ENCODE results near the gene SYVN1.
"Not testable (repeated sequence)": the region's sequence is repeated elsewhere in the genome, so short reads cannot be mapped to it uniquely, and the experiment has no call there.

Gene SYVN1

DNA sequence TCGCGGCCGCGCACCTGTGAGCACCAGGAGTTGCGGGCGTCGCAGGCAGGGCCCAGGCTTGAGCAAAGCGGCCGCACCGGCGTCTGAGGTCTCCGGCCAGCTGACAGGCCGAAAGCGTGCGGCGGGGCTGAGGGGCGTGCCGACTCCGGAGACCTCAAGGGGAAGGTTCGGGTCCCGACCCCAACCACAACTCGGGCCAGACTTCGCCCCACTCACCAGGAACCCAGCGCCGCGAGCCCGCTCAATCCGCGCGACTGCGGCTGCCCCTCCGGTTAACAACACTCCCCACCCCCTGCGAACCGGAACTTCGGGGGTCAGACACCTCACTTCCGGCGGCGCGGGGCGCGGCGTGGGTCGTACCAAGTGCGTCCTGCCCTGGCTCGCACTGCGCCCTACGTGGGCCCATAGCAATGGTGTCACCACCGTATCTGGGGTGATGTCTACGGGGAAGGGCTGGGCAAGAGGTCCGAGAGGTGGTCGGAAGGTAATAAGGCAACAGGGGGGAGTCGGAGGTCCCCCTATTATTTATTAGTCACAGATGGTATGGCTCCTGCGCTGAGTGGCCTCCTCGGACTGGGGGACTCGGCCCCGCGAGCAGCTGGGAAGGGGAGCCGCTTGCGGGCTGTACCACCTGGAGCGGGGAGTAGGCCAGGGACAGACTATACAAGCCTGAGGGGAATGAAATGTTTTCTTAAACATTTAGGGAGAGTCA, at the start of gene SYVN1:
TSS of gene SYVN1 (minus strand) at position 280 of the 712 bp plus-strand sequence. CDS start 918 bp downstream, outside the sequence.
- no peak for DNase-seq

DNA sequence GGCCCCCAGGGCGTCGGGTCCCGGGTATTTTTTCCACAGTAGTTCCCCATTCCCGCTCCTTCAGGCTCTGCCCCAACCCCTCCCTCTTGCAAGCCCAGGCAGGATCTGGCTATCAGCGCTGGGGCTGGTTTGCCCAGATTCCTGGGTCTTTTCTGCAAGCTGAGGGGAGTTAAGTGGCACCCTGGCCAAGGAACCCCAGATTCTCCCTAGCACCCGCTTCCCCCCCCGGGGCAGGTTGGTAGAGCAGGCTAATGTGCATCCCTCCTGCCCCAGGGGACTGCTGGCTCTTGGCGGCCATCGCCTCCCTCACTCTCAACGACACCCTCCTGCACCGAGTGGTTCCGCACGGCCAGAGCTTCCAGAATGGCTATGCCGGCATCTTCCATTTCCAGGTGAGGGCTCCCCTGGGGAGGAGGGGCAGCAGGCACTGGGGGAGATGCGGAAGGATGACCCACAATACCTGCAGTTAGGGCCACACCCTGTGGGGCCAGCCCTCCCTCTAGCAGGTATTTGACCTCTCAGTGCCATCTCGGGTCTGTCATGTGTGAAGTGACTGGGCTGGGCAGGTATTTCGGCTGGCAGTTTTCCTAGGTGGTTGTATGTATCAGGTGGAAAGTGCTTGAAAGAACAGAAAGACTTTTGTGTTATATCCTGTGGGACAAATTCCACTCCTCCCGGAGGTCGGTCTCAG, 49.0 kb upstream of the SYVN1 start:
- no peak for DNase-seq

DNA sequence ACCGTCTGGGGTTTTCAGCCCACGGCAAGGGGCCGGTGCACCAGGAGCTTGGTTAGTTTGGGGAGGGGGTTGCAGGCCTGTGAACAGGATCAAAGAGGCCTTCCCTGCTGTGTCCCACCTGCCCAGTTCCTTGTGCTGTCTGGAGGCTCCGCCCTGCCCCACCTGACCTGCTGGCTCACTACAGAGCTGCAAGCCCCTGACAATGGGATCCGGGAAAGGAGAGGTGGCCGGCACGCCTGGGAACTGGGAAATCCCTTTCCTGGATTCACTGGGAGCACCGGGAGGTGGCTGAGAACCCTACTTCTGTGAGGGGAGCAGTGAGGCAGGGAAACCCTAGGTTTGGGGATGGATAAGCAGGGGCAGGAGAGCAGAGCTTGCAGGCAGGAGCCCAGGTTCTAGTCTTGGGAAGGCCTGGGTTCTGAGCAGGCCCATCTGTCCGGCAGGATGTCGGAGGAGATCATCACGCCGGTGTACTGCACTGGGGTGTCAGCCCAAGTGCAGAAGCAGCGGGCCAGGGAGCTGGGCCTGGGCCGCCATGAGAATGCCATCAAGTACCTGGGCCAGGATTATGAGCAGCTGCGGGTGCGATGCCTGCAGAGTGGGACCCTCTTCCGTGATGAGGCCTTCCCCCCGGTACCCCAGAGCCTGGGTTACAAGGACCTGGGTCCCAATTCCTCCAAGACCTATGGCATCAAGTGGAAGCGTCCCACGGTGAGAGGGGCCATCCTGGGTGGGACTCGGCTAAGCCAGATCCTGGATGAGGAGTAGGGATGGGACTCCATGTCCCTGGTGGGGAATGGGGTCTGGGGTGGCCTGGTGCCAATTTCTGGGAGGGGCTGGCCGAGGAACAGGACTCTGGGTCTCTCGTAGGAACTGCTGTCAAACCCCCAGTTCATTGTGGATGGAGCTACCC, 48.2 kb upstream of the SYVN1 start:
- DNase-seq: no peak

DNA sequence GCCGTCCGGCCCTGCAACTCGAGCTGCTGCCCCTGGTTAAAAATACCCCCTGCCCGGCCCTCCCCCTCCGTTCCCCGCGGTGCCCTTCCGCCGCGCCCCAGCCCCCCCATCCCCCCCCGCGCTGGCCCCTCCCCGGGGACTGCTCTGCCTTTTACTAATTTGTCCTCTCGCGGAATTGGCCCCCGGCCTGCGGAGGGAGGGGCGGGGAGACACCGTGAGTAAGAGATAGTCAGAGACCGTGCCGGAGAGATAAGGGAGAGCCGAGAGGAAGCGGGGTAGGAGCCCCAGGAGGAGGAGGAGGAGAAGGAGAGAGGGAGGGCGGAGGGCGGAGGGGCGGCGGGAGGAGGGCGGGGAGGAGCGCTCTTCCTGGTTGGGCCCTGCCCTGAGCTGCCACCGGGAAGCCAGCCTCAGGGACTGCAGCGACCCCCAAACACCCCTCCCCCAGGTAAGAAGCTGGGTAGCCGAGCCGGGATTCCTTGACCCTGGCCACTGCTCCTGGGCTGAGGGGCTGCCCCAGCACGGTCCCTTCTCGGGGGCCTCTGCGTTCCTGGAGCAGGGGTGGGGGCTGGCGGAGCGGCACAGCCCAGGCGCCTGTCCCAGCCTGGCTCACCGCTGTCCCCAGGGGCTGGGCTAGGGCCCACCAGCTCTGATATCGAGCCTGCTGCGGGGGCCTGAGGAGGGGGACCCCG, 47.4 kb upstream of the SYVN1 start, which contains the start of gene CAPN1:
TSS of gene CAPN1 (plus strand) at position 360 of the 689 bp plus-strand sequence. CDS start 774 bp downstream, outside the sequence.
- no peak for DNase-seq

DNA sequence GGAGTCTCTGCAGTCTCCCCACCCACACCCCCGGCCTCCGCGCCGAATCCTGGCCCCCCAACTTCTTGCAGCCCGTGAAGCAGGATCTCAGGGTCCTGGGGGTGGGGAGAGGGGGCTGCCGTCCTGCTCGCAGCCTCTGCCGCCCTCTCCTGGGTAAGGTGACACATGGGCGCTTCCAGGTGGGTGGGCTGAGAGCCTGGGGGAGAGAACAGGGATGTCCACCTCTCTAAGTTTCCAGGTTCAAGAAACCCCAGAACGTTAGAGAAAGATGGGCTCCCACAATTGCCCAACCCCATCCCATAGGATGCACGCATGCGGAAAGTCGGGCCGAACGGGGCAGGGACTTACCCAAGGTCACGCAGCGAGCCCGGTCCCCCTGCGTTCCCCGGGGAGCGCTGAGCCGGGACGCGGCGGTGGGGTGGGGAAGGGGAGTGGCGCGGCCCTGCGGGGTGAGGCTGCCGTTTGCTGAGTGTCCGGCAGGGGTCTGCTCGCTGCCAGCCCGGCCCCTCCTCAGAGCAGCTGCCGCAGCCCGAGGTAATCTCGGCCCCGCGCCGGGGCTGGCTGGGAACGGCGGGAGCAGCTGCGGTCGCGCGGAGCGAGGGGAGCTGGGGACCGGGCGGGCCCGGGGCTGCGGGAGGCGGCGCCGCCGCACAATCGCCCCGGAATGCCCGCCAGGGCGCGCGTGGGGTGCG, 46.7 kb upstream of the SYVN1 start:
- DNase-seq: no peak

DNA sequence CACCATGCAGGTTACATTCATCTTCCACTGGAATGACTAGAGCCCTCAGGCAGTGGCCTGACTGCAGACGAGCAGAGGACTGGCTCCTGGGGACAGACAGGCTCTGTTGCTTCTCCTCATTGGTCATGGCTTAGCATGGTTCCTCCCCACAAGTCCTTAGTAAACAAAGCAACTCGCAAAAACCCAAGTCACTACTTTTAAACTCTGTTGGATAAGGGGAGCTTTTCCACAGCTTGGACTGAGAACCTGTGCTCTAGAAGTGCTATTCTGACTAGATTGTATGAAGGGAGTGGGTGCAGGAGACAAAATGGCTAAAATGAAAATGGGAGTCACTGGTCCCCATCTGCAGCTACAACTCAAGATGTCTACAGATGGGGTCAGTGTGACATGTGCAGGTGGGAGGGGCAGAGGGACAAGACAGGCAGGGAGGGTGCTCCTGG, 40.3 kb upstream of the SYVN1 start:
- DNase-seq: not testable (repeated sequence)

DNA sequence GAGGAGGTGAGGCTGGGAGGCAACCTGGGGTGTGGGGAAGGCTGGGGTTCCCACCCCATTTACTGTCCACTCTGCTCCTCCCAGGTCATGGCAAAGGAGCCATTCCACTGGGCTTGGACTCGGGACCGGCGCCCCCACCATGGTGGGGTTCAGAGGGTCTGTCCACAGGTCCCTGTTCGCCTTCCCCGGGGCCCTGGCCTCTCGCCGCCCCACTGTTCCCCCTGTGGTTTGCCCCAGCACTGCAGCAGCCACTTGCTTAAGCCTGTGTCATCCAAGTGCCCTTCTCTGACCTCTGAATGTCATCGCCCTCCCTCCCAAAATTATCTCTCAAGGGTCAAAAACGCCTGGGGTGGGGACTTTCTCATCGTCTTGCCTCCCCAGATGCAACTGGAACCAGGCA, 38.3 kb upstream of the SYVN1 start:
- no peak for DNase-seq

DNA sequence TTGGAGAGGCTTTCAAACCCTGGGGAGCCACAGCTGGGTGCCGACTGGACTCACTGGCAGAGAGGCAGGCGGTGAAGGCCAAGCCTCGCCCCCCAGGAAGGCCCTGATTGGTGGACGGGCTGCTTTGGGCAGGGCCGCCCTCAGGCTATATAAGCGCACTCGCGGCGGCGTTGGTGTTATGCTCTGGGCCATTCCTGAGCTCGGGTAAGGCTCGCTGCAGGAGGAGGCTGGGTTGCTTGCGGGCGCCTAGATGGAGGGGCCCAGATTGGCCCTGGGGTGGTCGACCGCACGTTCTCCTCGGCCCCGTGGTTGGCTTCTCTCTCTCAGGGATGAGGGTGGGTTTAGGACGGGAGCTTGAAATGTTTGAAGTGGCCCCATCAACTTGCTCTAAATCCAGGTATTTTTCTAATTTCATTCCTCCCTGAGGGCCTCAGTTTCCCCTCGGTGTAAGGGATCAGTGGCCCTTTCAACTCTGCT, 35.8 kb upstream of the SYVN1 start, which contains the start of gene SPDYC:
TSS of gene SPDYC (plus strand) at position 176 of the 477 bp plus-strand sequence. CDS start 1,125 bp downstream, outside the sequence.
- DNase-seq: no peak

DNA sequence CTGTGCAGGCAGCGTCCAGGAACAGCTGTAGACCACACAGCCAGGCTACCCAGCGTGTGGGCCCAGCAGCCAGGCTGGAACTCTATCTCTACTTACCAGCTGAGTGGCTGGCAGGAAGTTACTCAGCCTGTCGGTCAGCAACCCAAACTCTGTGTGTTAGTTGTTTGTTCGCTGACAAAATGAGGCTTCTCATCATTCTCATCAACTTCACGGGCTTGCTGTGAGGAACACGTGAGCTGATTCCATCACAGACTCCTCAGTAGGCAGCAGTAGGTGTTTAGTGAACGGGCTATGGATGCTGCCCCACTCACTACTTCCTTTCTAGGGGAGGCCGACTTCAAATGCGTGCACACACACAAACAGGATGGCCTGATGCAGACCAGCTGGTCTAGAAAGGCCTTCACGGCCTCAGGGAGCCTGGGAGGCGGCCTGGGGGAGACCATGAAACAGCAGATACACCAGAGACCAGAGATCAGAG, 34.9 kb upstream of the SYVN1 start:
- DNase-seq: no peak

DNA sequence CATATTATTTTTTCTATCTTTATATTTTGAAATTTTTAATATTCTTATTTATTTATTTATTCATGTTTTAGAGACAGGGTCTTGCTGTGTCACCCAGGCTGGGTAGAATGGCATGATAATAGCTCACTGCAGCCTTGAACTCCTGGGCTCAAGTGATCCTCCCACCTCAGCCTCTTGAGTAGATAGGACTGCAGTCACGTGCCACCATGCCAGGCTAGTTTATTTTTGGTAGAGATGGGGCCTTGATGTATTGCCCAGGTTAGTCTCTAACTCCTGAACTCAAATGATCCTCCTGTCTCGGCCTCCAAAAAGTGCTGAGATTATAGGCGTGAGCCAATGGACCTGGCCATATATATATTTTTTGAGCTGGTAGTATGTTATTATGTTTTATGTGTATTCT, 33.3 kb upstream of the SYVN1 start:
- DNase-seq: no peak

DNA sequence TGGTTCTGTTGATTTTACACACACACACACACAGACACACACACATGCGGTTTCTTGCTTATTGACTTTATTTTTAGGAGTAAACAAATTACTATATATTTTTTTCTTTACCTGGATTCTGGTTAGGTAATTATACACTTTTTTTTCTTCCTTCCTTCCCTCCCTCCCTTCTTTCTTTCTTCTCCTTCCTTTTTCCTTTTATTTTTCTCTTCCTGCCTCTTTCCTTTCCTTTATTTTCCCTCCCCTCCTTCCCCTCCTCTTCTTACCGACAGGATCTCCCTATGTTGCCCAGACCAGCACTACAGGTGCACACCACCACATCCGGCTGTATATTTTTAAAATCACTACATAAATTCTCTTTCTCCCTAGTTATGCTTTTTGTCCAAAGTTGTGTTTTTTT, 32.6 kb upstream of the SYVN1 start:
- no peak for DNase-seq

DNA sequence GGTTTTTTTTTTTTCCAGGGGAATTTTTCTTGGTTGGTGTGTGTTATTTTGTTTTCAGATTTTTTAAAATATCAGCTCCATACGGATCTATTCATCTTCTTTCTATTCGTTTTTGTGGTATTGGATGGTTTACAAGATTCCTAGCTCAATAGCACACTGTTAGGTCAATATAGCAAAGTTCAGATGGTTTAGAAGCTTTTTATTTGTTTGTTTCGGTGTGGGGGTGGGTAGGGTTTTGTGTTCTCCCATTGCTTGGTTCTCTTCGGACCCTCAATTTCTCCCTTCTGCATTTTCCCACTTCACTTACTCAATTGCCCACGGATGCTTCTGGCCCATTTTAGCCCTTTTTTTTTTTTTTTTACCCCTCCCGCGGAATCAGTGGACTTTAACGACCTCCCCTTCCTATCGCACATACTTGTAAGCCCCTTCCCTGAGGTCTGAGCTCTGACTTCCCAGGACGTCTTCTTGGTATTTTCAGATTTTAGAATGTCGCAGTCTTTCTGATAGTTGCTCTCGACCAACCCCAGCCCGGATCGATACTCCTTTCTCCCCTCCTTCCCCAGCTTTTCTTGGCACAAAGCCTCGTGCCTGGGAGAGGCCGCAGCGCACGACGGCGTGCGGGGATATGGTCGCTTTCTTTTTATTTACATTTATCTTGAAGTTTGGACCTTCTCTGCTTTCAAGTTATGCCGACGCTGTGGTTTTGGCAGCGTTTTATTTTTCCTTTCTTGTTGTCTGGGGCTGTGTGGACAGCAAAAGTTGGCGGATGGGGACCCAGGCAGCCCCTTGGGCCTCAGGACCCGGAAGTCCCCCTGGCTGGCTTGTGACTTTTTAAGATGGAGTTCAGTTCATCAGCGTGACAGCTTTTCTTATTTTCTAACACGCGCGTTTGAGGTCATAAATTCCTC, 31.3 kb upstream of the SYVN1 start:
- DNase-seq: no peak

DNA sequence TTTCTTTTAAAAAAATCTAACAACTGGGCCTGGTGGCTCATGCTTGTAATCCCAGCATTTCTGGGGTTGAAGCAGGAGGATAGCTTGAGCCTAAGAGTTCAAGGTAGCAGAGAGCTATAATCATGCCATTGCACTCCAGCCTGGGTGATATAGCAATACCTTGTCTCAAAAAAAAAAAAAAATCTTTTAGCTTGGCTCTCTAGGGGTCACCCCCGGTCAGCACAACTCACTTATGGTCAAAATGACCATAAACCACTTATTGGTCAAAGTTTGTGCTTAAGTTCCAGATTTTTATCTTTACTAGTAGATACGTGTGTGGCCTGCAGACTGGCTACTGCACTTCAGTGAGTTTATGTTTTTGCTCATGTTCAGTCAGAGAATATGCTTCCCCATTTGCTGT, 29.4 kb upstream of the SYVN1 start:
- DNase-seq: no peak

DNA sequence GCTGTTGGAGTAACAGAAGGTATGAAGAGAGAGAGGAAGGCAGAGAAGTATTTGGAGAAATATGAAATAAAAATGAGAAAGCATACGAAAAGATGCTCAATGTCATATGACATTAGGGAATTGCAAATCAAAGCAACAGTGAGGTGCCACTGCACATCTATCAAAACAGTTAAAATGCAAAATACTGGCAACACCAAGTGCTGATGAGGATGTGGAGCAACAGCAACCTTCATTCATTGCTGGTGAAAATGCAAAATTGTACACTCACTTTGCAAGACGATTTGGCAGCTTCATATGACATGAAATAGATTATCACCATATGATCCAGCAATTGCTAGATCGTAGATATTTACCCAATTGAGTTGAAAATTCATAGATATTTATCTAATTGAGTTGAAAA, 26.3 kb upstream of the SYVN1 start:
- no peak for DNase-seq

DNA sequence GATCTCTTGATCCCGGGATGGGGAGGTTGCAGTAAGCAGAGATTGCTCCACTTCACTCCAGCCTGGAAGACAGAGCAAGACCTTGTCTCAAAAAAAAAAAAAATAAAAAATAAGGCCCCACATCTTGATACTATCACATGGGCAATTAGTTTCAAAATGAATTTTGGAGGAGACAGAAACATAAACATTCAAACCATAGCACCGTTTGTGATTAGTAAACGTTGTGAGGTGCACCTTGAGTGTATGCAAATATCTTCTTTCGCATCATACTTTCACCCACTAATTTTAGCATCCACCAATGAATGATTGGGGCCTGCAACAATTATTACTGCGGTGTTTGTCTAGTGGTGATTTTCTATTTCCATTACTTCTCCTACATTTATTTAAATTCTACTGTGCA, 24.7 kb upstream of the SYVN1 start:
- no peak for DNase-seq

DNA sequence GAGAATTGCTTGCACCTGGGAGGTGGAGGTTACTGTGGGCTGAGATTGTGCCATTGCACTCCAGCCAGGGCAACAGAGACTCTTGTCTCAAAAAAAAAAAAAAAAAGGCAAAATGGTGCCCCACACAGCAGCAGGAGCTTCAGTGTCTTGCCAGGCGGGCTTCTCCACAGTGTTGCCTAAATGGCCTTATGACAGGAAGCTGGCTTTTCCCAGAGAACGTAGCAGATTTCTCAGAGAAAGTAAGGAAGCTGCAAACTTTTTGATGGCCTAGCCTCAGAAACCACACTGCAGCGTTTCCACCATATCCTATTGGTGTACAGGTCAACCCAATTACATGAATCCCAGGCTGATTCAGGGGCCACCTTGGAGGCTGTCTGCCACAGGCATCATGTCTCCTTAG, 23.0 kb upstream of the SYVN1 start:
- no peak for DNase-seq

DNA sequence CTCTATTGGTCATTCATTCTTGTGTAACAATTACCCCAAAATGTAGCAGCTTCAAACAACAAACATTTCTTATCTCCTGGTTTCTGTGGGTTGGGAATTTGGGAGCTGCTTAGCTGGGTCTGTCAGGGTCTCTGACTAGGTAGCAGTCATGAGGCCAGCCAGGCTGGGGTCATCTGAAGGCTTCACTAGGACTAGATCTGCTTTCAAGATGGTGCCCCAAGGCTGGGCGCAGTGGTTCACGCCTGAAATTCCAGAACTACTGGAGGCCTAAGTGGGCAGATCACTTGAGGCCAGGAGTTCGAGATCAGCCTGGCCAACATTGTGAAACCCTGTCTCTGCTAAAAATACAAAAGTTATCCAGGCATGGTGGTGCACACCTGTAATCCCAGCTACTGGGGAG, 22.6 kb upstream of the SYVN1 start:
- DNase-seq: no peak

DNA sequence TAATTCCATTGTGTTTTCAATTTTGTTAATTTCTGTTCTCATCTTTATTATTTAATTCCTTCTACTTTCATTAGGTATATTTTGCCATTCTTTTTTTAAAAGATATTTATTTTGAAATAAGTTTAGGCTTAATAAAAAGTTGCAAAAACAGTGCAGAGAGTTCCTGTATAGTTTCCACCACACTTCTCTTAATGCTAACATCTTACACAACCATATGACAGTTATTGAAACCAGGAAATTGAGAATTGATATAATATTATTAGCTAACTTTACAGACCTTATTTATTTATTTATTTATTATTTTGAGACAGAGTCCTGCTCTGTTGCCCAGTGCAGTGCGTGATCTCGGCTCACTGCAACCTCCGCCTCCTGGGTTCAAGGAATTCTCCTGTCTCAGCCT, 21.9 kb upstream of the SYVN1 start:
- DNase-seq: no peak

DNA sequence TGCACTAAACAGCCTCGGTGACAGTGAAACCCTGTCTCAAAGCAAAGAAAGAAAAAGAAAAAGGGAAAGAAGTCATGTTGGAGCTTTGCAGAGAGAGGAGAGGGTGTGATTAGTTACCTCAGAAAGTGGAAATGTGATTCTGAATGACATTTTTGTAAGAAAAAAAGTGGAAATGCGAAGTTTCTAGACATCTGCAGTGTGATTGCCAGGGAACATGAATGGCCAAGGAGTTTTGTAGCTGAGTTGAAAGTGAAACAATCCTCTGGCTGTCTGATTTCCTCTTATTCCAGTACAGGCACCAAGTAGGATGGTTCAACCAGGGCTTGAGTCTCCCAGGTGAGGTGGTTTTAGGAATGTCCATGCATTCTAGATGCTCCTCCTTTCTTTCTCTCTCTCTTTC, 17.8 kb upstream of the SYVN1 start:
- DNase-seq: no peak

DNA sequence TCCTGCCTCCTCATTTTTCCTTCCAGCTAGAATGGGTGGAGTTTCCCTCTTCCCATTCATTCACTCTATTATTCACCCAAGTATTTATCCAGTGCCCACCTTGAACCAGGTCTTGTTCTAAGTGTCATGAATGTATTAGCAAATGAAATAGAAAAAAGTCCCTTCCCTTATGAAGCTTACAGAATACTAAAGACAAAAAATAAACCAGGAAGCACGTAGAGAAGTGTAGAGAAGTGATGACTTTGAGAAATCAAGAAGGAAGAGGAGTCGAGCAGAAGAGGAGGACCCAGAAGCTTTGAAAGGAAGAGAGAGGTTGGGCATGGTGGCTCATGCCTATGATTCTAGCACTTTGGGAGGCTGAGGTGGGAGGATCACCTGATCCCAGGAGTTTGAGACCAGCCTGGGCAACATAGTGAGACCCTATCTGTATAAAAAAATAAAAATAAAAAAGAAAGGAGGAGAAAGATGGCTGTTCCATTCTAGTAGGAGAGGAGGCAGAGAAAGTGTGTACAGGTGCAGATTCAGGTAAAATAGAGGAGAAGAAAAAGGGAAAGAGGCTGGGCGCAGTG, 17.1 kb upstream of the SYVN1 start:
- DNase-seq: no peak
